Neuronal stem cell (in vitro differentiated cells): ENCODE results near the gene ASCC2.
"Not testable (repeated sequence)": the region's sequence is repeated elsewhere in the genome, so short reads cannot be mapped to it uniquely, and the experiment has no call there.

Experiments
- DNase-seq: peaks from one replicate; pipeline ENCODE4 v3.0.0-alpha.2; 2013; ENCODE audit warnings: low spot score
- H2AFZ ChIP-seq: one replicate; pipeline ENCODE4 v1.6.1; 2013; ENCODE audit warnings: mild to moderate bottlenecking, low read length, inconsistent platforms
- H2AK5ac ChIP-seq: 2 replicates; pipeline ENCODE4 v1.6.1; 2013; ENCODE audit warnings: low read depth, mild to moderate bottlenecking, inconsistent platforms, low read length, moderate library complexity, mixed read lengths
- H2BK120ac ChIP-seq: 2 replicates; pipeline ENCODE4 v1.6.1; 2013; ENCODE audit warnings: low read depth, mild to moderate bottlenecking, inconsistent platforms, low read length, moderate library complexity, mixed read lengths
- H2BK12ac ChIP-seq: one replicate; pipeline ENCODE4 v1.6.1; 2013; ENCODE audit warnings: low read length, inconsistent platforms
- H2BK15ac ChIP-seq: 2 replicates; pipeline ENCODE4 v1.6.1; 2013; ENCODE audit warnings: mild to moderate bottlenecking, low read length, inconsistent platforms, mixed read lengths
- H2BK5ac ChIP-seq: one replicate; pipeline ENCODE4 v1.6.1; 2013; ENCODE audit warnings: inconsistent platforms, mild to moderate bottlenecking, low read length, moderate library complexity
- H3K14ac ChIP-seq: one replicate; pipeline ENCODE4 v1.6.1; 2013; ENCODE audit warnings: low read length, inconsistent platforms
- H3K18ac ChIP-seq: 2 replicates; pipeline ENCODE4 v1.6.1; 2013; ENCODE audit warnings: low read length, inconsistent platforms
- H3K23ac ChIP-seq: 2 replicates; pipeline ENCODE4 v1.6.1; 2013; ENCODE audit warnings: low read depth, mild to moderate bottlenecking, mixed read lengths, low read length, inconsistent platforms; ENCODE audit not compliant: poor library complexity
- H3K27ac ChIP-seq: replicated peaks from 3 replicates; pipeline ENCODE4 v1.5.1; 2013; ENCODE audit warnings: low read length, inconsistent platforms
- H3K27me3 ChIP-seq, 3 experiments: 2 replicates each; pipeline ENCODE4 v1.6.1; 2013; ENCODE audit warnings: low read length in 3 of 3, mild to moderate bottlenecking in 2 of 3, inconsistent platforms in 1 of 3, low read depth in 1 of 3, mixed read lengths in 1 of 3, moderate library complexity in 1 of 3; ENCODE audit not compliant: control insufficient read depth in 3 of 3, insufficient read depth in 3 of 3
- H3K36me3 ChIP-seq, 2 donors: replicated peaks in 1 of 2; 2 replicates each; pipeline ENCODE4 v1.6.1; 2013; ENCODE audit warnings: low read length in 2 of 2; ENCODE audit not compliant: control insufficient read depth in 2 of 2, insufficient read depth in 2 of 2
- H3K4ac ChIP-seq: 2 replicates; pipeline ENCODE4 v1.6.1; 2013; ENCODE audit warnings: inconsistent platforms, mild to moderate bottlenecking, low read length, moderate library complexity
- H3K4me1 ChIP-seq, 2 donors: 1 replicate in 1 of 2; 2 replicates in 1 of 2; pipeline ENCODE4 v1.6.1; 2013; ENCODE audit warnings: low read length in 2 of 2, low read depth in 1 of 2; ENCODE audit not compliant: control insufficient read depth in 2 of 2, insufficient read depth in 1 of 2
- H3K4me2 ChIP-seq: one replicate; pipeline ENCODE4 v1.6.1; 2013; ENCODE audit warnings: mild to moderate bottlenecking, low read length, inconsistent platforms; ENCODE audit not compliant: insufficient read depth, poor library complexity, severe bottlenecking
- H3K4me3 ChIP-seq, 2 donors: 2 replicates each; pipeline ENCODE4 v1.5.1; 2013; ENCODE audit warnings: low read length in 2 of 2, mild to moderate bottlenecking in 2 of 2, inconsistent platforms in 1 of 2, moderate library complexity in 1 of 2
- H3K79me1 ChIP-seq: one replicate; pipeline ENCODE4 v1.6.1; 2013; ENCODE audit warnings: low read depth, mild to moderate bottlenecking, inconsistent platforms, low read length, moderate library complexity
- H3K9ac ChIP-seq: one replicate; pipeline ENCODE4 v1.6.1; 2013; ENCODE audit warnings: mild to moderate bottlenecking, low read depth, low read length, inconsistent platforms; ENCODE audit not compliant: poor library complexity
- H3K9me3 ChIP-seq, 2 donors: replicated peaks in 1 of 2; 2 replicates each; pipeline versions ENCODE3 to v1.6.1; 2013; ENCODE audit warnings: low read length in 2 of 2, mild to moderate bottlenecking in 2 of 2, inconsistent platforms in 1 of 2, low read depth in 1 of 2, mixed read lengths in 1 of 2, moderate library complexity in 1 of 2; ENCODE audit not compliant: control insufficient read depth in 2 of 2, insufficient read depth in 1 of 2
- H4K8ac ChIP-seq: one replicate; pipeline ENCODE4 v1.6.1; 2013; ENCODE audit warnings: low read depth, mild to moderate bottlenecking, inconsistent platforms, low read length, moderate library complexity
- H4K91ac ChIP-seq: one replicate; pipeline ENCODE4 v1.6.1; 2013; ENCODE audit warnings: low read length, low read depth, mild to moderate bottlenecking, inconsistent platforms; ENCODE audit not compliant: poor library complexity
- WGBS, 2 donors: extraction: QIAGEN DNeasy Blood & Tissue Kit; methylation state at CpG; one replicate each; pipeline ENCODE4 v1.1.7; 2013; ENCODE audit warnings: missing lambda C conversion rate in 2 of 2, mixed read lengths in 1 of 2; ENCODE audit not compliant: insufficient read length in 2 of 2, insufficient replicate concordance in 1 of 2; ENCODE audit errors: extremely low coverage in 2 of 2; 5-methylcytosine and 5-hydroxymethylcytosine counted together

ASCC2 gene

DNA sequence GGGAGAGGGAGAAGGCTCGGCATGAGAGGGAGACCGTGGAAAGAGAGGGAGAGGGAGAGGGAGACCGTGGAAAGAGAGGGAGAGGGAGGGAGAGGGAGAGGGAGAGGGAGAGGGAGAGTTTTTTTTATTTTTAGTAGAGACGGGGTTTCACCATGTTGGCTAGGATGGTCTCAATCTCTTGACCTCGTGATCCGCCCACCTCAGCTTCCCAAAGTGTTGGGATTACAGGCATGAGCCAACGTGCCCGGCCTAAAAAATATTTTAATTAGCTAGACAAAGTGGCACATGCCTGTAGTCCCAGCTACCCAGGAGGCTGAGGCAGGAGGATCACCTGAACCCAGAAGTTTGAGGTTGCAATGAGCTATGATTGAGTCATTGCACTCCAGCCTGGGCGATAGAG lies 21.0 kb upstream of the ASCC2 start:
- not testable (repeated sequence) for H3K23ac ChIP-seq, H2BK12ac ChIP-seq, H2BK15ac ChIP-seq, H2AK5ac ChIP-seq, H2BK5ac ChIP-seq, H3K27me3 ChIP-seq, H3K79me1 ChIP-seq, H3K4me1 ChIP-seq, H3K27ac ChIP-seq, H3K4me3 ChIP-seq, H4K91ac ChIP-seq, H2BK120ac ChIP-seq, H3K18ac ChIP-seq, H3K9me3 ChIP-seq, H3K14ac ChIP-seq, H3K9ac ChIP-seq, H4K8ac ChIP-seq, H2AFZ ChIP-seq, H3K36me3 ChIP-seq, H3K4ac ChIP-seq, H3K4me2 ChIP-seq, DNase-seq
- 80% methylated on average over 1 of the region's 9 CpGs; no CpG with 5 or more reads in 1 of the 2 donors for WGBS, 2 donors

DNA sequence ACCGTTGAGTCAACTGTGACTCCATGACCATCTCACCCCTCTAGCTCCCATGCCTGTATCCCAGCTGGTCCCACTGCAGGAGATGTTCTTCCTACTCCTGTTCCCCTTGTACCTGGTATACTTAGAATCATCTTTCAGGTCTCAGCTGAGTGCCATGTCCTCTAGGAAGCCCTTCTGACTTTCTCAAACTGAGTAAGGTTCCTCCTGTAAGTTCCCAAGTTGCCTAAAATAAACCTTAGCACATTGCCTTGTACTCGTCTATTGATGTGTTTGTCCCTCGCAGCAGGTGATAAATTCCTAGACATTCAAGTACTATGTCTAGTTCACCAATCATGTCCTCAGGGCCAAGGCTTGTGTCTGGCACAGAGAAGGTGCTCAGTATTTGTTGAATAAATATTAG lies 18.4 kb upstream of the ASCC2 start:
- Histone ChIP-seq H2AFZ (no peak overlapping the region), H3K4ac (no peak overlapping the region), H3K23ac (no peak overlapping the region), H2BK120ac (no peak overlapping the region), H3K18ac (no peak overlapping the region), H3K27ac (no peak overlapping the region), H2BK12ac (no peak overlapping the region), H3K27me3 (peaks cover 0 to 3% (median 0%) of the 10 kb centered on the region in 3 experiments), H2BK15ac (no peak overlapping the region), H4K91ac (no peak overlapping the region), H3K9ac (no peak overlapping the region), H3K4me1 (no peaks in the 10 kb centered on the region), H4K8ac (no peak overlapping the region), H3K36me3 (no peaks in the 10 kb centered on the region), H3K4me3 (no peak overlapping the region), H2AK5ac (no peak overlapping the region), H3K79me1 (no peaks in the 10 kb centered on the region), H3K4me2 (no peak overlapping the region), H3K9me3 (no peaks in the 10 kb centered on the region), H2BK5ac (no peak overlapping the region), H3K14ac (no peak overlapping the region)
- DNase-seq: no peak
- WGBS, 2 donors: no CpG with 5 or more reads among the region's 3 CpGs

DNA sequence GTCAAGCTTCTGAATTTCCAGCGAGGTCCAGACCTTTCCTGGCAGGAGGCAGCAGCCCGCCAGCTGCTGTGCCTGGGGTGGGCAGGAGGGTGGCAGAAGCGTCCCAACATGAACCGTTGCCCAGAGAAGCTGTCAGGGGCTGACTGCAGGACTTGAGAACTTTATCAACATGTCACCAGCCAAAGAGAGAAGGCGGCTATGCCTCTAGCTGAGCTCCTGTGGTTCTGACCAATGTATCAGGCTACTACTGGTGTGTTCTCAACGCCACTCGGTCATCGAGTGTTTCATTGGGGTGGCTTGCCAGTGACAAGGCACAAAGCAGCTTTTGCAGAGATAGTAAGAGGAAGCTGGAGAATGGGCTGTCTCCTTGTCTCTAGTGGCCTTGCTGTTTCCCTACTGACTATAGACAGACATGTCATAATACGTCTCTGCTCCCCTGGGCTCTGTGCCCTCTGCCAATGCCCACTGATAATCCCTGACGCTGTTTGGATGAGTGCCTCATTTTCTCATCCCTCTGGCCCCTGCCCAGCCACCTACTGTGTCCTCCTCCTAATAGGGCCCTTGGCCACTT lies 17.6 kb upstream of the ASCC2 start:
- no peak overlapping the region for H4K8ac ChIP-seq
- no peaks in the 10 kb centered on the region for H3K36me3 ChIP-seq
- no peak for DNase-seq
- peak overlapping the region in 1 of 2 donors; percentile 54 for H3K4me3 ChIP-seq
- H3K9ac ChIP-seq: no peak overlapping the region
- H3K23ac ChIP-seq: no peak overlapping the region
- peak overlapping the region; percentile 64 for H2AFZ ChIP-seq
- H2BK12ac ChIP-seq: no peak overlapping the region
- H2BK15ac ChIP-seq: no peak overlapping the region
- H3K9me3 ChIP-seq: no peaks in the 10 kb centered on the region
- no peak overlapping the region for H4K91ac ChIP-seq
- peak overlapping the region; percentile 31 for H3K14ac ChIP-seq
- H2AK5ac ChIP-seq: no peak overlapping the region
- H3K4me2 ChIP-seq: no peak overlapping the region
- H3K27me3 ChIP-seq: peaks cover 0 to 3% (median 0%) of the 10 kb centered on the region in 3 experiments
- H3K18ac ChIP-seq: no peak overlapping the region
- H3K79me1 ChIP-seq: no peaks in the 10 kb centered on the region
- H2BK5ac ChIP-seq: no peak overlapping the region
- no peak overlapping the region for H2BK120ac ChIP-seq
- no peak overlapping the region for H3K4ac ChIP-seq
- H3K4me1 ChIP-seq: no peaks in the 10 kb centered on the region
- no CpG with 5 or more reads among the region's 10 CpGs for WGBS, 2 donors
- H3K27ac ChIP-seq: peak overlapping the region; percentile 35

DNA sequence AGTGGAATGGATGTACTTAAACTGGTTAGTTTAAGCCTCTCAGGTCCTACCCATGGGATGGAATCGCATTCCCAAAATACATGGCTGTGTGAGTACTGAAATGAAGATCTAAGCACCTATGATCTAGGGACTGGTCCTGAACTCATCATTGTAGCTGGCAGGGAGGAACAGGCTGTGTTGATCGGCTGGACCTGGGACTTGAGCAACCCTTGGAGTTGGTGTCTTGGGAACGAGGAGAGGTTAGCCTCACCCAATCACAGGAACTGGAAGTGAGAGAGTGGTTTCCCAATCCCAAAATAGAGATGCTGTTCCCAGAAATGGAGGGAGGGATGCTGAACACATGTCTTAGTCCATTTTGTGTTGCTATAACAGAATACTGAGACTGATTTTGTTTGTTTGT lies 16.4 kb upstream of the ASCC2 start:
- H3K27ac ChIP-seq: no peak overlapping the region
- no peak overlapping the region for H2AK5ac ChIP-seq
- no peak overlapping the region for H3K4me2 ChIP-seq
- H3K4me3 ChIP-seq: no peak overlapping the region
- H3K9me3 ChIP-seq: no peaks in the 10 kb centered on the region
- H4K8ac ChIP-seq: no peak overlapping the region
- no peaks in the 10 kb centered on the region for H3K4me1 ChIP-seq
- WGBS, 2 donors: no CpG with 5 or more reads among the region's 3 CpGs
- no peak overlapping the region for H3K9ac ChIP-seq
- H3K27me3 ChIP-seq: peaks cover 0 to 3% (median 0%) of the 10 kb centered on the region in 3 experiments
- no peaks in the 10 kb centered on the region for H3K36me3 ChIP-seq
- H2BK5ac ChIP-seq: no peak overlapping the region
- no peak overlapping the region for H4K91ac ChIP-seq
- no peak for DNase-seq
- H2BK15ac ChIP-seq: no peak overlapping the region
- no peak overlapping the region for H2BK120ac ChIP-seq
- H2AFZ ChIP-seq: no peak overlapping the region
- H3K18ac ChIP-seq: no peak overlapping the region
- H3K14ac ChIP-seq: no peak overlapping the region
- no peak overlapping the region for H3K23ac ChIP-seq
- no peak overlapping the region for H3K4ac ChIP-seq
- H3K79me1 ChIP-seq: no peaks in the 10 kb centered on the region
- H2BK12ac ChIP-seq: no peak overlapping the region
